K562 (cell line): ENCODE measurements around the gene ANKRD13D. TPM values are rescaled to one million over a fixed set of nuclear protein-coding genes. Genes with fewer than 3 reads are reported as not detected.

Source experiments
- ATAC-seq: fragments of 200-7000 bp; cut with Tn5 transposase; 3 replicates; pipeline ENCODE4 v1.9.1; 2020; ENCODE audit warnings: moderate library complexity
- BruUV-seq: library from RNA; stranded (reverse); fragments of 400-500 nt; replicated peaks from 2 replicates; lab custom pipeline; 2021; lab: Mats Ljungman, UMichigan
- CTCF ChIA-PET: fragments of 300-600 bp; formaldehyde crosslinking; extraction: SDS; loops from one replicate; lab custom pipeline; 2021; ENCODE audit warnings: low intra/inter-chr PET ratio; lab: Yijun Ruan, JAX
- POLR2A ChIA-PET: fragments of 300-600, 350-650 bp; sonication (Branson Sonifier 250); formaldehyde crosslinking; extraction: SDS; loops from one replicate; lab custom pipeline; 2021; ENCODE audit warnings: antibody characterized with exemption, inconsistent platforms; lab: Yijun Ruan, JAX
- DNase-seq, 4 experiments: peaks; one replicate each; pipeline versions ENCODE4 v3.0.0 to v3.0.0-alpha.2; 2011 to 2018; ENCODE audit warnings: low spot score in 3 of 4, mixed read lengths in 3 of 4; ENCODE audit errors: extremely low read depth in 1 of 4
- FAIRE-seq: peaks from 2 replicates; lab custom pipeline; 2011; peaks lifted over from hg19 to GRCh38; lab: Jason Lieb, UNC
- H2AFZ ChIP-seq: 2 replicates; pipeline ENCODE4 v1.6.0; 2011; ENCODE audit warnings: low read depth, low read length, control low read depth, inconsistent platforms
- H3K27ac ChIP-seq: fragments of 200-600 bp; 3 replicates; pipeline ENCODE4 v1.8.0; 2011; ENCODE audit warnings: low read depth, mild to moderate bottlenecking, control low read depth, inconsistent platforms, low read length, moderate library complexity, mixed read lengths; ENCODE audit errors: extremely low read depth
- H3K27me3 ChIP-seq, 2 experiments: fragments of 300-600 bp in 1 of 2; 2 replicates in 1 of 2; 3 replicates in 1 of 2; pipeline versions ENCODE4 v1.6.0 to v1.8.0; 2011; ENCODE audit warnings: inconsistent platforms in 2 of 2, low read length in 2 of 2, mild to moderate bottlenecking in 1 of 2, mixed read lengths in 1 of 2, moderate library complexity in 1 of 2; ENCODE audit not compliant: control insufficient read depth in 2 of 2, insufficient read depth in 2 of 2
- H3K36me3 ChIP-seq: fragments of 300-600 bp; 3 replicates; pipeline ENCODE4 v1.8.0; 2011; ENCODE audit warnings: mild to moderate bottlenecking, low read length, inconsistent platforms; ENCODE audit not compliant: control insufficient read depth, insufficient read depth
- H3K4me1 ChIP-seq, 2 experiments: fragments of 200-600 bp in 1 of 2; replicated peaks in 1 of 2; 2 replicates in 1 of 2; 3 replicates in 1 of 2; pipeline versions ENCODE4 v1.5.1 to v1.8.0; 2011; ENCODE audit warnings: inconsistent platforms in 2 of 2, low read length in 2 of 2, mild to moderate bottlenecking in 1 of 2, mixed read lengths in 1 of 2, moderate library complexity in 1 of 2; ENCODE audit not compliant: control insufficient read depth in 2 of 2, insufficient read depth in 2 of 2
- H3K4me2 ChIP-seq: 2 replicates; pipeline ENCODE4 v1.6.1; 2011; ENCODE audit warnings: low read length, control low read depth, inconsistent platforms, mixed read lengths; ENCODE audit not compliant: insufficient read depth
- H3K4me3 ChIP-seq: fragments of 200-600 bp; sonication (generic), shearing (Covaris generic); 2 replicates; pipeline ENCODE4 v1.5.1; 2016; ENCODE audit warnings: control low read depth, inconsistent platforms
- H3K79me2 ChIP-seq: fragments of 200-600 bp; 3 replicates; pipeline ENCODE4 v1.8.0; 2011; ENCODE audit warnings: low read length, inconsistent platforms; ENCODE audit not compliant: control insufficient read depth, insufficient read depth
- H3K9ac ChIP-seq, 2 experiments: 2 replicates each; pipeline versions ENCODE4 v1.6.0 to v1.6.1; 2011; ENCODE audit warnings: low read depth in 2 of 2, low read length in 2 of 2, control low read depth in 1 of 2, inconsistent platforms in 1 of 2, mild to moderate bottlenecking in 1 of 2, mixed read lengths in 1 of 2; ENCODE audit not compliant: insufficient read depth in 1 of 2
- H3K9me1 ChIP-seq: one replicate; pipeline ENCODE4 v1.6.0; 2011; ENCODE audit warnings: inconsistent platforms, mild to moderate bottlenecking, low read length, moderate library complexity; ENCODE audit not compliant: control insufficient read depth, insufficient read depth
- H3K9me3 ChIP-seq: replicated peaks from 2 replicates; pipeline ENCODE4 v1.5.1; 2011; ENCODE audit warnings: low read depth, low read length, inconsistent platforms; ENCODE audit not compliant: control insufficient read depth, insufficient read depth
- H4K20me1 ChIP-seq: replicated peaks from 2 replicates; pipeline ENCODE4 v1.6.1; 2011; ENCODE audit warnings: low read length, inconsistent platforms, mixed read lengths; ENCODE audit not compliant: control insufficient read depth, insufficient read depth
- CBFB ChIP-seq: sonication (generic); formaldehyde crosslinking; IDR thresholded peaks from 2 replicates; pipeline ENCODE4 v1.4.0; 2020; ENCODE audit warnings: mild to moderate bottlenecking, missing genetic modification reagents
- E2F8 ChIP-seq: fragments of 450-650 bp; IDR thresholded peaks from 2 replicates; pipeline ENCODE4 v1.7.1; 2018; ENCODE audit warnings: mild to moderate bottlenecking, low read depth; ENCODE audit not compliant: partially characterized antibody
- MBD1 ChIP-seq: fragments of 250-450 bp; sonication (Bioruptor Pico); IDR thresholded peaks from 2 replicates; pipeline ENCODE4 v1.8.0; 2022; ENCODE audit warnings: inconsistent platforms
- TSHZ1 ChIP-seq: fragments of 250-450 bp; sonication (Bioruptor Pico); IDR thresholded peaks from 2 replicates; pipeline ENCODE4 v1.4.0; 2020; ENCODE audit warnings: mild to moderate bottlenecking, moderate library complexity
- WGBS: fragments of 100-300 bp; shearing (Covaris generic); methylation state at CpG from one replicate; pipeline ENCODE4 v1.1.6; 2016; ENCODE audit warnings: low coverage, mixed read lengths; ENCODE audit not compliant: insufficient coverage; ENCODE audit errors: missing lambda C conversion rate; 5-methylcytosine and 5-hydroxymethylcytosine counted together
- in situ Hi-C: fragments of 300-500 bp; cut with MboI; formaldehyde crosslinking; loops from 4 replicates; pipeline ENCODE4 v1.15.0; 2018; ENCODE audit warnings: inconsistent platforms, mixed read lengths
- intact Hi-C: fragments of 100-400 bp; cut with micrococcal nuclease; formaldehyde crosslinking; loops from 2 replicates; pipeline ENCODE4 v1.14.2; 2022
- polyA plus RNA-seq, 8 experiments: library from polyadenylated mRNA; depleted of rRNA in 4 of 8; stranded (reverse) in 5 of 8; unstranded in 3 of 8; fragments of >200 nt; fragmentation: Nextera tagmentation in 2 of 8; fragmentation: Illumina TruSeq in 1 of 8; extraction: Ambion mirVana in 2 of 8; extraction: Trizol in 1 of 8; gene quantifications; 2 replicates each; pipeline versions ENCODE4 v1.2.1 to v1.2.3, GENCODE V29; 2011 to 2014; ENCODE audit warnings: inconsistent platforms in 1 of 8, missing spikeins in 1 of 8
- total RNA-seq, 7 experiments: library from RNA; depleted of rRNA in 6 of 7; stranded (reverse); fragments of >200 nt in 6 of 7; fragmentation: Illumina TruSeq in 2 of 7; extraction: Trizol in 2 of 7; gene quantifications; 2 replicates each; pipeline versions ENCODE4 v1.2.1 to v1.2.3, GENCODE V29; 2011 to 2021; ENCODE audit warnings: low replicate concordance in 1 of 7

Gene ANKRD13D
- total and polyA plus RNA-seq, 9 of the 15 experiments (the other 6 are each of a cell fraction or from before 2014, with no cell fraction given): 0.94 to 40.9 (median 22.4) TPM

DNA sequence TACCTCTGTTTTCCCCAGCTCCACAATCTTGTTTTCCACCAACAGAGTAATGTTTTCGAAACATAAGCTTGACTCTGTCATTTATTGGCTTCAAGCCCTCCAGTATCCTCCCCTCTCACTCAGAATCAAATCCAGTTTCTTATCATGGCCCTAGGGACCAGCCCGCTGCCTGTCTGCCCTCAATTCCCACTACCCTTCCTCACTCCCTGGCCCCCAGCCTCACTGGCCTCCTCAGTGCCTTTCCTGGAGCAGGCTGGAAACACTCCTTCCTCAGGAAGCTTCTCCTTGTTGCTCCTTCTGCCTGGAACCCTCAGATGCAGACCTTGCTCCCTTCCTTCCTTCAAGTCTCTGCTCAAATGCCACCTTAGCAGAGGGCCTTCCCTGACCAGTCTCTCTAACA, 60.4 kb downstream of the ANKRD13D start:
- Histone ChIP-seq H3K9me1 (no peaks in the 10 kb centered on the region), H3K9ac (no peak overlapping the region), H3K4me2 (no peak overlapping the region), H3K4me3 (no peak overlapping the region), H3K27me3 (no peaks in the 10 kb centered on the region), H4K20me1 (no peaks in the 10 kb centered on the region; the same call in 1 of the 2 replicates), H3K4me1 (peaks cover 41 to 46% of the 10 kb centered on the region in 2 experiments), H3K9me3 (no peaks in the 10 kb centered on the region), H2AFZ (no peak overlapping the region), H3K79me2 (peaks cover 8% of the 10 kb centered on the region), H3K36me3 (peaks cover 4% of the 10 kb centered on the region; the same call in 1 of the 3 replicates), H3K27ac (no peak overlapping the region)
- DNase-seq: no peak
- in situ Hi-C loops: no loop called here
- ChIA-PET CTCF (no interaction called here), POLR2A (interaction anchor here (0.6 to 1.0 kb wide), 3 partner anchors 52 to 90 kb away, joined by 3 to 5 read pairs (median 3); partner anchors contain the start of gene PPP1CA)
- no peak for ATAC-seq
- no peak for TF ChIP-seq CBFB (CRISPR knock-in tag)
- no peak for TF ChIP-seq MBD1
- TF ChIP-seq E2F8: no peak
- TF ChIP-seq TSHZ1: no peak
- no TSS peak for BruUV-seq
- 75% methylated on average over 2 of the region's 2 CpGs for WGBS
- no peak for FAIRE-seq
- intact Hi-C loops: no loop called here
